ENCODE results near the gene C22orf39. TPM values are rescaled to one million over a fixed set of nuclear protein-coding genes. Genes with fewer than 3 reads are reported as not detected.

C22orf39 gene
- total RNA-seq, 1 experiment from 2014 or later, result 19.3 TPM

- Mint-ChIP-seq H3K27me3 (ENCODE audit: low read depth) (no peaks in the 10 kb centered on the region; the same call in 1 of the 2 replicates), H3K4me1 (no peaks in the 10 kb centered on the region), H3K27ac (no peak overlapping the region; a peak in 1 of 7 replicates), H3K4me3 (no peak overlapping the region), H3K36me3 (ENCODE audit: insufficient read depth in 1 of 3, low read depth in 3 of 3) (peaks cover 44 to 87% (median 70%) of the 10 kb centered on the region in 3 experiments; a peak in 6 of 7 replicates), H3K9me3 (no peaks in the 10 kb centered on the region; a peak in 1 of 5 replicates)
- H3K27me3 ChIP-seq (ENCODE audit: insufficient read depth, low read length), result no peaks in the 10 kb centered on the region
- no peak overlapping the region for H2BK12ac ChIP-seq (ENCODE audit: insufficient read length, low read depth, low read length)
- no peak overlapping the region for H3K23ac ChIP-seq (ENCODE audit: insufficient read length, low read depth, low read length)
- no peak overlapping the region for H2AFZ ChIP-seq (ENCODE audit: low read length)
- DNase-seq, result no peak
- H2BK20ac ChIP-seq (ENCODE audit: low read depth, low read length, poor library complexity, severe bottlenecking), result no peak overlapping the region
- H4K91ac ChIP-seq (ENCODE audit: insufficient read length, low read depth, low read length), result no peak overlapping the region
- H3T11ph ChIP-seq (ENCODE audit: low read length), result no peak overlapping the region
- WGBS (ENCODE audit: extremely low coverage, insufficient read length, low lambda C conversion rate), result no CpG with 5 or more reads among the region's 9 CpGs
- H3K14ac ChIP-seq (ENCODE audit: insufficient read depth, low read length), result no peak overlapping the region
- H3K56ac ChIP-seq (ENCODE audit: insufficient read length, low read depth, low read length), result no peak overlapping the region
- no peaks in the 10 kb centered on the region for H3K79me1 ChIP-seq (ENCODE audit: insufficient read depth, low read depth, low read length, poor library complexity, severe bottlenecking)
- H2AK5ac ChIP-seq (ENCODE audit: insufficient read length, low read length), result no peak overlapping the region
- H3K18ac ChIP-seq (ENCODE audit: insufficient read length, low read depth, low read length), result no peak overlapping the region
- no peak overlapping the region for H3K4me2 ChIP-seq (ENCODE audit: insufficient read depth, insufficient read length, low read length)
- no peak overlapping the region for H3K4ac ChIP-seq (ENCODE audit: low read depth, low read length)
- no peak overlapping the region for H2BK15ac ChIP-seq (ENCODE audit: low read depth, low read length)
- H3K27ac ChIP-seq (ENCODE audit: insufficient read length, low read depth, low read length), result no peak overlapping the region
- H4K5ac ChIP-seq (ENCODE audit: insufficient read length, low read depth, low read length), result no peak overlapping the region
- no peak overlapping the region for H4K8ac ChIP-seq (replicated peaks; ENCODE audit: insufficient read length, low read depth, low read length)
- H3K4me1 ChIP-seq (ENCODE audit: insufficient read depth, low read length), result no peaks in the 10 kb centered on the region
- no peaks in the 10 kb centered on the region for H4K20me1 ChIP-seq (ENCODE audit: control insufficient read depth, insufficient read depth, insufficient read length)
- no peak overlapping the region for H3K9ac ChIP-seq (ENCODE audit: extremely low read depth, insufficient read length, low read length)
- H3K79me2 ChIP-seq (ENCODE audit: insufficient read depth, low read length), result no peaks in the 10 kb centered on the region
- H2BK5ac ChIP-seq (ENCODE audit: insufficient read length, low read length), result no peak overlapping the region
- TF ChIP-seq CTCF (conservative IDR thresholded peaks at IDR 0.05), result no peak
- no peak overlapping the region for H2BK120ac ChIP-seq (ENCODE audit: low read depth, low read length, poor library complexity, severe bottlenecking)
- H3K9me3 ChIP-seq (ENCODE audit: control insufficient read depth, low read depth, low read length), result no peaks in the 10 kb centered on the region
- no peaks in the 10 kb centered on the region for H3K23me2 ChIP-seq (ENCODE audit: insufficient read length, low read depth, low read length, poor library complexity, severe bottlenecking)
Measured at GRCh38 chr22:19466848-19467752, 19.6 kb upstream of the C22orf39 start.

Data from H9 (cell line).